OCI-LY7 (cell line): Measurements from ENCODE around the gene KDM2A. TPM values are rescaled to one million over a fixed set of nuclear protein-coding genes. Genes with fewer than 3 reads are reported as not detected.

ENCODE experiments used
- BruUV-seq: library from RNA; stranded (reverse); fragments of 400-500 nt; replicated peaks from 2 replicates; lab custom pipeline; 2021; lab: Mats Ljungman, UMichigan
- CTCF ChIA-PET: fragments of 300-600 bp; sonication (Branson Sonifier 250); formaldehyde crosslinking; loops from one replicate; lab custom pipeline; 2022; ENCODE audit warnings: antibody characterized with exemption; ENCODE audit not compliant: unreplicated experiment; lab: Charles Lee
- POLR2A ChIA-PET: fragments of 300-600 bp; sonication (Branson Sonifier 250); formaldehyde crosslinking; loops from one replicate; lab custom pipeline; 2022; ENCODE audit warnings: antibody characterized with exemption; lab: Charles Lee
- DNase-seq: peaks from one replicate; pipeline ENCODE4 v3.0.0-alpha.2; 2015; ENCODE audit warnings: low spot score
- H2AFZ ChIP-seq: fragments of 200-600 bp; sonication (generic), shearing (Covaris generic); 2 replicates; pipeline ENCODE4 v1.6.1; 2014; ENCODE audit warnings: mild to moderate bottlenecking, antibody characterized with exemption, low read length, moderate library complexity
- H3K27ac ChIP-seq: fragments of 200-600 bp; sonication (generic); 2 replicates; pipeline ENCODE4 v1.5.1; 2014; ENCODE audit warnings: mixed run types, low read depth, mild to moderate bottlenecking, moderate library complexity, low read length, inconsistent platforms; ENCODE audit not compliant: poor library complexity, severe bottlenecking
- H3K36me3 ChIP-seq: fragments of 200-600 bp; sonication (generic); 2 replicates; pipeline ENCODE4 v1.6.1; 2014; ENCODE audit warnings: mild to moderate bottlenecking, antibody characterized with exemption, low read length, moderate library complexity, mixed read lengths; ENCODE audit not compliant: insufficient read depth
- H3K4me1 ChIP-seq: fragments of 200-600 bp; sonication (generic); 2 replicates; pipeline ENCODE4 v1.5.1; 2014; ENCODE audit warnings: mild to moderate bottlenecking, low read length; ENCODE audit not compliant: insufficient read depth, poor library complexity, severe bottlenecking
- H3K4me2 ChIP-seq: fragments of 200-600 bp; sonication (generic); 2 replicates; pipeline ENCODE4 v1.6.1; 2014; ENCODE audit warnings: mild to moderate bottlenecking, low read length
- H3K4me3 ChIP-seq: fragments of 200-600 bp; sonication (generic); 2 replicates; pipeline ENCODE4 v1.5.1; 2014; ENCODE audit warnings: mild to moderate bottlenecking, low read depth, low read length; ENCODE audit not compliant: poor library complexity, severe bottlenecking
- H3K79me2 ChIP-seq: fragments of 200-600 bp; sonication (generic); 2 replicates; pipeline ENCODE4 v1.6.1; 2016; ENCODE audit warnings: low read depth, mild to moderate bottlenecking, low read length, moderate library complexity, mixed read lengths; ENCODE audit not compliant: insufficient read depth
- H3K9me2 ChIP-seq: fragments of 200-600 bp; sonication (generic); 2 replicates; pipeline ENCODE4 v1.6.1; 2016; ENCODE audit warnings: mild to moderate bottlenecking, low read length, mixed read lengths; ENCODE audit not compliant: insufficient read depth
- H3K9me3 ChIP-seq: fragments of 200-600 bp; sonication (generic); 2 replicates; pipeline ENCODE4 v1.6.1; 2014; ENCODE audit warnings: mild to moderate bottlenecking, mixed run types, low read length, mixed read lengths
- H4K20me1 ChIP-seq: fragments of 200-600 bp; sonication (generic); 2 replicates; pipeline ENCODE4 v1.6.1; 2014; ENCODE audit warnings: mild to moderate bottlenecking, antibody characterized with exemption, low read length, moderate library complexity, mixed read lengths; ENCODE audit not compliant: insufficient read depth
- EZH2phosphoT487 ChIP-seq: fragments of 200-600 bp; sonication (generic); IDR thresholded peaks from 2 replicates; pipeline ENCODE4 v1.6.1; 2018; ENCODE audit warnings: low read depth, borderline replicate concordance, mild to moderate bottlenecking, mixed run types, antibody characterized with exemption, low read length, moderate library complexity, mixed read lengths
- intact Hi-C: fragments of 100-400 bp; cut with micrococcal nuclease; formaldehyde crosslinking; loops from one replicate; pipeline ENCODE4 v1.10.0; 2022; ENCODE audit not compliant: unreplicated experiment
- total RNA-seq, 2 experiments: library from RNA; depleted of rRNA in 1 of 2; stranded (reverse); fragments of >200 nt in 1 of 2; shearing (Covaris generic) in 1 of 2; gene quantifications; 2 replicates each; pipeline ENCODE4 v1.2.3, GENCODE V29; 2014 to 2022
- TF ChIP-seq, protein P1 (sequence below): fragments of 200-600 bp; sonication (generic); conservative IDR thresholded peaks from 2 replicates; pipeline ENCODE4 v1.5.1; 2014; ENCODE audit warnings: mild to moderate bottlenecking, antibody characterized with exemption, low read length, moderate library complexity, mixed read lengths

KDM2A gene
- total RNA-seq, 2 experiments from 2014 or later = 31.7 to 66.2 TPM

DNA sequence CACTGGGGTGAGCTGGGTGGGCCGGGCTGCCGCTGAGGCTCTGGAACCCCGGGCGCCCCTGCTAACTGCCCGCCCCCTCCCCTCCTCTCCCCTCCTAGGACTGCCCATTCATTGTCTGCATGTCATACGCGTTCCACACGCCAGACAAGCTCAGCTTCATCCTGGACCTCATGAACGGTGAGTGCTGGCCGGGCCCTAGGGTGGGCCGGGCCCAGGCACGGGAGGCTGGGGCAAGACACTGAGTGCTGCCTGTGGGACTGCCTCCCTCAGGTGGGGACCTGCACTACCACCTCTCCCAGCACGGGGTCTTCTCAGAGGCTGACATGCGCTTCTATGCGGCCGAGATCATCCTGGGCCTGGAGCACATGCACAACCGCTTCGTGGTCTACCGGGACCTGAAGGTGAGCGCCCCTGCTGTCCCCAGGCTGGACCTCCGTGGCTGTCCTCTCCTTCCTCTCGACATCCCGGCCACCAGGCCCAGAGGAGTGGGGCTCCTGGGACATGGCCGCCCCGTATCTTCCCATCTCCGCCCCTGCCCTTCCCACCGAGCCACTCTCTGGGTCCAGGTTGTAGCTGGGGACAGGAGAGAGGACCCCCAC, 162.6 kb downstream of the KDM2A start:
- Histone ChIP-seq H3K36me3 (peaks cover 96% of the 10 kb centered on the region), H3K79me2 (peaks cover 30% of the 10 kb centered on the region; the same call in 1 of the 2 replicates), H3K4me2 (no peak overlapping the region), H3K27ac (no peak overlapping the region), H2AFZ (no peak overlapping the region), H3K9me2 (no peaks in the 10 kb centered on the region), H4K20me1 (no peaks in the 10 kb centered on the region), H3K4me1 (peaks cover 34% of the 10 kb centered on the region), H3K9me3 (no peaks in the 10 kb centered on the region), H3K4me3 (no peak overlapping the region)
- ChIA-PET CTCF (no interaction called here), POLR2A (interaction anchor here (1.2 kb wide), 1 partner anchor 36 kb away, joined by 3 read pairs; no protein-coding TSS in a partner anchor)
- DNase-seq = no peak
- intact Hi-C loops = no loop called here
- TF ChIP-seq, protein P1, sequence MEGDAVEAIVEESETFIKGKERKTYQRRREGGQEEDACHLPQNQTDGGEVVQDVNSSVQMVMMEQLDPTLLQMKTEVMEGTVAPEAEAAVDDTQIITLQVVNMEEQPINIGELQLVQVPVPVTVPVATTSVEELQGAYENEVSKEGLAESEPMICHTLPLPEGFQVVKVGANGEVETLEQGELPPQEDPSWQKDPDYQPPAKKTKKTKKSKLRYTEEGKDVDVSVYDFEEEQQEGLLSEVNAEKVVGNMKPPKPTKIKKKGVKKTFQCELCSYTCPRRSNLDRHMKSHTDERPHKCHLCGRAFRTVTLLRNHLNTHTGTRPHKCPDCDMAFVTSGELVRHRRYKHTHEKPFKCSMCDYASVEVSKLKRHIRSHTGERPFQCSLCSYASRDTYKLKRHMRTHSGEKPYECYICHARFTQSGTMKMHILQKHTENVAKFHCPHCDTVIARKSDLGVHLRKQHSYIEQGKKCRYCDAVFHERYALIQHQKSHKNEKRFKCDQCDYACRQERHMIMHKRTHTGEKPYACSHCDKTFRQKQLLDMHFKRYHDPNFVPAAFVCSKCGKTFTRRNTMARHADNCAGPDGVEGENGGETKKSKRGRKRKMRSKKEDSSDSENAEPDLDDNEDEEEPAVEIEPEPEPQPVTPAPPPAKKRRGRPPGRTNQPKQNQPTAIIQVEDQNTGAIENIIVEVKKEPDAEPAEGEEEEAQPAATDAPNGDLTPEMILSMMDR = no peak
- TF ChIP-seq EZH2phosphoT487 = no peak
- BruUV-seq = no TSS peak

DNA sequence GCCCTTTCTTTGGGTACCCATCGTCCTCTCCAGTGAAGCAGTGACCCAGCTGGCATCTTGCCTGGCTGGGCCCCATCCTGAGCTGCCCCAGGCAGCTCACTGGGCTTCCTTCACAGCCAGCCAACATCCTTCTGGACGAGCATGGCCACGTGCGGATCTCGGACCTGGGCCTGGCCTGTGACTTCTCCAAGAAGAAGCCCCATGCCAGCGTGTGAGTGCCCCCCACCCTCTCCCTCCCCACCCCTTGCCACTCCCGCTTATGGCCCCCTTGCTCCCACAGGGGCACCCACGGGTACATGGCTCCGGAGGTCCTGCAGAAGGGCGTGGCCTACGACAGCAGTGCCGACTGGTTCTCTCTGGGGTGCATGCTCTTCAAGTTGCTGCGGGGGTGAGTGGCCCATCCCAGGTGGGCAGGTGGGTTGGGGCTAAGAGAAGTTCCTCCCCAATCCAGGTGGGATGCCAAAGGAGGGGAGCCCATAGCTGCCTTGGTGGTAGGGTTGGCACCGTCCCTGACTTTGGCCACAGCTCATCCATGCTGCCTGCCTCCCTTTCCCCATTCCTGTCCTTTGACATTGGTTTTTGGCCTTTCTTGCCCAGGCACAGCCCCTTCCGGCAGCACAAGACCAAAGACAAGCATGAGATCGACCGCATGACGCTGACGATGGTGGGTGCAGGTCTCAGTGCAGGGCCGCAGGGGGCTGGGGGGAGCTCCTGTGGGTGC, 163.3 kb downstream of the KDM2A start:
- no TSS peak for BruUV-seq
- peaks cover 97% of the 10 kb centered on the region for H3K36me3 ChIP-seq
- H3K9me2 ChIP-seq = no peaks in the 10 kb centered on the region
- H3K4me3 ChIP-seq = no peak overlapping the region
- intact Hi-C loops = no loop called here
- H3K9me3 ChIP-seq = no peaks in the 10 kb centered on the region
- CTCF ChIA-PET = no interaction called here
- H3K4me1 ChIP-seq = peaks cover 34% of the 10 kb centered on the region
- peaks cover 25% of the 10 kb centered on the region; the same call in 1 of the 2 replicates for H3K79me2 ChIP-seq
- H4K20me1 ChIP-seq = no peaks in the 10 kb centered on the region
- no peak overlapping the region for H3K27ac ChIP-seq
- POLR2A ChIA-PET = interaction anchor here (1.2 kb wide), 1 partner anchor 35 kb away, joined by 3 read pairs; no protein-coding TSS in a partner anchor
- TF ChIP-seq EZH2phosphoT487 = no peak
- no peak for DNase-seq
- H3K4me2 ChIP-seq = no peak overlapping the region
- no peak overlapping the region for H2AFZ ChIP-seq

DNA sequence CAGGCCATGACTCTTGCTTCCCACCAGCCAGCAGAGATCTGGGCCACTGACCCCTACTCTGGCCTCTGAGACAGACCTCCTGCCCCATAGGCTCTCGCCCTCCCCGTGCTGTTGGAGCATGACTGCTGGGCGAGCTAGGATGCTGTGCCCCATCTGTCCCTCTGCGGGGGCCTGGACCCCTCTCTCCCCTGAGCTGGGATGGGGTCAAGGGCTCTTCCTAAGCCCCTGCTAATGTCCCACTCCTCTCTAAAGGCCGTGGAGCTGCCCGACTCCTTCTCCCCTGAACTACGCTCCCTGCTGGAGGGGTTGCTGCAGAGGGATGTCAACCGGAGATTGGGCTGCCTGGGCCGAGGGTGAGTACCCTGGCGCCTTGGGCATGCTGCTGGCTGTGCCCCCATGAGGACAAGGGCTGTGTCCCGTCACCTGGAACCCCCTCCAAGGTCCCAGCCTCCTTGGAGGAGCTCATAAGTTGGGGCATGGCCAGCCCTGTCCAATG, 163.9 kb downstream of the KDM2A start:
- ChIA-PET POLR2A (no interaction called here), CTCF (no interaction called here)
- Histone ChIP-seq H2AFZ (no peak overlapping the region), H3K4me2 (no peak overlapping the region), H3K4me1 (peaks cover 35% of the 10 kb centered on the region), H3K36me3 (peaks cover 99% of the 10 kb centered on the region), H4K20me1 (no peaks in the 10 kb centered on the region), H3K27ac (no peak overlapping the region), H3K4me3 (no peak overlapping the region), H3K9me3 (no peaks in the 10 kb centered on the region), H3K79me2 (peaks cover 22% of the 10 kb centered on the region; the same call in 1 of the 2 replicates), H3K9me2 (no peaks in the 10 kb centered on the region)
- intact Hi-C loops = no loop called here
- no peak for DNase-seq
- no peak for TF ChIP-seq EZH2phosphoT487
- TF ChIP-seq, protein P1 = no peak
- BruUV-seq = no TSS peak
